ENCODE measurements around the gene LINGO4. TPM values are rescaled to one million over a fixed set of nuclear protein-coding genes. Genes with fewer than 3 reads are reported as not detected.
A peak's percentile ranks its signal among the peaks of the same experiment; 100 is the strongest.

LINGO4 gene
- total RNA-seq, 1 experiment from 2014 or later = not detected

- Histone ChIP-seq H3K4me3 (ENCODE audit: low read depth, low read length) (no peak overlapping the region), H3K9me3 (no peaks in the 10 kb centered on the region), H3K36me3 (ENCODE audit: control insufficient read depth, insufficient read depth, low read length) (no peaks in the 10 kb centered on the region), H3K27me3 (replicated peaks; ENCODE audit: control insufficient read depth, insufficient read depth, low read length) (no peaks in the 10 kb centered on the region), H3K4me1 (no peaks in the 10 kb centered on the region)
- BruUV-seq (replicated peaks) = no TSS peak
- Mint-ChIP-seq H3K27ac (ENCODE audit: unreplicated experiment) (no peak overlapping the region), H3K4me3 (ENCODE audit: unreplicated experiment) (no peak overlapping the region), H3K27me3 (ENCODE audit: insufficient read depth, unreplicated experiment) (no peaks in the 10 kb centered on the region), H3K4me1 (ENCODE audit: low read depth, unreplicated experiment) (no peaks in the 10 kb centered on the region), H3K36me3 (ENCODE audit: insufficient read depth, unreplicated experiment) (no peaks in the 10 kb centered on the region), H3K9me3 (ENCODE audit: unreplicated experiment) (no peaks in the 10 kb centered on the region)
- DNase-seq = no peak
- ChIA-PET CTCF (no interaction called here), POLR2A (no interaction called here)
- intact Hi-C loops (cut with micrococcal nuclease; ENCODE audit: unreplicated experiment) = loop anchor here (5.0 kb wide), 1 partner anchor 50 kb away; no protein-coding TSS in a partner anchor
- TF ChIP-seq CTCF (IDR thresholded peaks at IDR 0.05; ENCODE audit: insufficient read depth in 1 of 2, low read depth in 1 of 2, low read length in 1 of 2, severe bottlenecking in 1 of 2, unreplicated experiment in 1 of 2) = no peak
Observed at GRCh38 chr1:151852733-151853132, 47.5 kb upstream of the LINGO4 start.

GRCh38 chr1:151851886-151852285 lies 46.7 kb upstream of the LINGO4 start:
- no peak overlapping the region for H3K4me3 Mint-ChIP-seq (ENCODE audit: unreplicated experiment)
- Histone ChIP-seq H3K4me3 (ENCODE audit: low read depth, low read length) (no peak overlapping the region), H3K36me3 (ENCODE audit: control insufficient read depth, insufficient read depth, low read length) (no peaks in the 10 kb centered on the region), H3K9me3 (no peaks in the 10 kb centered on the region), H3K27me3 (replicated peaks; ENCODE audit: control insufficient read depth, insufficient read depth, low read length) (no peaks in the 10 kb centered on the region), H3K4me1 (no peaks in the 10 kb centered on the region)
- ChIA-PET POLR2A (no interaction called here), CTCF (interaction anchor here (0.8 kb wide), 1 partner anchor 12 kb away, joined by 3 read pairs; the partner anchor contains the start of gene C2CD4D)
- peak overlapping the region; percentile 18 for H3K27ac Mint-ChIP-seq (ENCODE audit: unreplicated experiment)
- intact Hi-C loops (cut with micrococcal nuclease; ENCODE audit: unreplicated experiment) = loop anchor here (5.0 kb wide), 1 partner anchor 50 kb away; no protein-coding TSS in a partner anchor
- TF ChIP-seq CTCF (IDR thresholded peaks at IDR 0.05; ENCODE audit: insufficient read depth in 1 of 2, low read depth in 1 of 2, low read length in 1 of 2, severe bottlenecking in 1 of 2, unreplicated experiment in 1 of 2) = no peak
- H3K36me3 Mint-ChIP-seq (ENCODE audit: insufficient read depth, unreplicated experiment) = no peaks in the 10 kb centered on the region
- no peak for DNase-seq
- H3K27me3 Mint-ChIP-seq (ENCODE audit: insufficient read depth, unreplicated experiment) = no peaks in the 10 kb centered on the region
- H3K4me1 Mint-ChIP-seq (ENCODE audit: low read depth, unreplicated experiment) = no peaks in the 10 kb centered on the region
- no TSS peak for BruUV-seq (replicated peaks)
- no peaks in the 10 kb centered on the region for H3K9me3 Mint-ChIP-seq (ENCODE audit: unreplicated experiment)

- Mint-ChIP-seq H3K36me3 (ENCODE audit: insufficient read depth, unreplicated experiment) (no peaks in the 10 kb centered on the region), H3K27ac (ENCODE audit: unreplicated experiment) (no peak overlapping the region), H3K4me1 (ENCODE audit: low read depth, unreplicated experiment) (no peaks in the 10 kb centered on the region), H3K4me3 (ENCODE audit: unreplicated experiment) (no peak overlapping the region), H3K27me3 (ENCODE audit: insufficient read depth, unreplicated experiment) (peaks cover 2% of the 10 kb centered on the region), H3K9me3 (ENCODE audit: unreplicated experiment) (no peaks in the 10 kb centered on the region)
- no peaks in the 10 kb centered on the region for H3K4me1 ChIP-seq
- POLR2A ChIA-PET = no interaction called here
- no peak for TF ChIP-seq CTCF (IDR thresholded peaks at IDR 0.05; ENCODE audit: insufficient read depth in 1 of 2, low read depth in 1 of 2, low read length in 1 of 2, severe bottlenecking in 1 of 2, unreplicated experiment in 1 of 2)
- no TSS peak for BruUV-seq (replicated peaks)
- no peaks in the 10 kb centered on the region for H3K27me3 ChIP-seq (replicated peaks; ENCODE audit: control insufficient read depth, insufficient read depth, low read length)
- no peaks in the 10 kb centered on the region for H3K36me3 ChIP-seq (ENCODE audit: control insufficient read depth, insufficient read depth, low read length)
- H3K9me3 ChIP-seq = no peaks in the 10 kb centered on the region
- H3K4me3 ChIP-seq (ENCODE audit: low read depth, low read length) = no peak overlapping the region
- intact Hi-C loops (cut with micrococcal nuclease; ENCODE audit: unreplicated experiment) = loop anchor here (5.0 kb wide), 1 partner anchor 48 kb away; no protein-coding TSS in a partner anchor
- no peak for DNase-seq
- CTCF ChIA-PET = no interaction called here
Observed at GRCh38 chr1:151849871-151850270, 44.7 kb upstream of the LINGO4 start.
